H1 (cell line): ENCODE measurements around the gene ARHGEF18. TPM values are rescaled to one million over a fixed set of nuclear protein-coding genes. Genes with fewer than 3 reads are reported as not detected.
A peak's percentile ranks its signal among the peaks of the same experiment; 100 is the strongest.

Experiments used
- CTCF ChIA-PET: fragments of 300-600 bp; sonication (Branson Sonifier 250); formaldehyde crosslinking; loops from one replicate; lab custom pipeline; 2021; ENCODE audit not compliant: partially characterized antibody; lab: Charles Lee
- POLR2A ChIA-PET: fragments of 300-600 bp; sonication (Branson Sonifier 250); formaldehyde crosslinking; loops from one replicate; lab custom pipeline; 2021; ENCODE audit warnings: inconsistent platforms; ENCODE audit not compliant: partially characterized antibody; lab: Charles Lee
- DNase-seq, 2 experiments: peaks; one replicate each; pipeline versions ENCODE4 v3.0.0 to v3.0.0-alpha.2; 2010 to 2022; ENCODE audit warnings: low spot score in 2 of 2, low read depth in 1 of 2, mixed read lengths in 1 of 2
- FAIRE-seq: peaks from 2 replicates; lab custom pipeline; 2011; peaks lifted over from hg19 to GRCh38; lab: Jason Lieb, UNC
- H2AFZ ChIP-seq: 2 replicates; pipeline ENCODE4 v1.8.1; 2012; ENCODE audit warnings: low read length, inconsistent platforms
- H2AK5ac ChIP-seq: 2 replicates; pipeline ENCODE4 v1.6.1; 2013; ENCODE audit warnings: low read depth, low read length
- H2BK120ac ChIP-seq: replicated peaks from 2 replicates; pipeline ENCODE3; 2013; ENCODE audit warnings: low read depth, low read length, inconsistent platforms
- H2BK12ac ChIP-seq: 2 replicates; pipeline ENCODE4 v1.6.1; 2013; ENCODE audit warnings: low read depth, low read length
- H2BK15ac ChIP-seq: 2 replicates; pipeline ENCODE4 v1.6.1; 2013; ENCODE audit warnings: low read length
- H2BK20ac ChIP-seq: 2 replicates; pipeline ENCODE4 v1.6.1; 2013; ENCODE audit warnings: low read length
- H2BK5ac ChIP-seq: 2 replicates; pipeline ENCODE4 v1.6.1; 2013; ENCODE audit warnings: low read depth, low read length
- H3K14ac ChIP-seq: 2 replicates; pipeline ENCODE4 v1.6.1; 2013; ENCODE audit warnings: inconsistent platforms; ENCODE audit not compliant: insufficient read length
- H3K18ac ChIP-seq: 2 replicates; pipeline ENCODE4 v1.6.1; 2013; ENCODE audit warnings: low read length; ENCODE audit errors: extremely low read depth
- H3K23ac ChIP-seq: 2 replicates; pipeline ENCODE4 v1.6.1; 2013; ENCODE audit warnings: inconsistent platforms; ENCODE audit not compliant: insufficient read length
- H3K23me2 ChIP-seq: 2 replicates; pipeline ENCODE4 v1.6.1; 2013; ENCODE audit warnings: low read depth, low read length
- H3K27ac ChIP-seq: 2 replicates; pipeline ENCODE4 v1.6.1; 2011; ENCODE audit warnings: low read depth, low read length, inconsistent platforms
- H3K27me3 ChIP-seq, 4 experiments: replicated peaks in 1 of 4; 1 replicate in 1 of 4; 2 replicates in 3 of 4; pipeline versions ENCODE4 v1.6.1 to v1.8.1; 2011 to 2013; ENCODE audit warnings: low read length in 3 of 4, mild to moderate bottlenecking in 3 of 4, inconsistent platforms in 2 of 4, mixed read lengths in 2 of 4, moderate library complexity in 1 of 4; ENCODE audit not compliant: control insufficient read depth in 3 of 4, insufficient read depth in 3 of 4; ENCODE audit errors: extremely low read depth in 1 of 4
- H3K36me3 ChIP-seq, 4 experiments: 2 replicates each; pipeline versions ENCODE4 v1.6.1 to v1.8.1; 2011 to 2013; ENCODE audit warnings: mild to moderate bottlenecking in 4 of 4, low read length in 3 of 4, moderate library complexity in 2 of 4, control low read depth in 1 of 4, inconsistent platforms in 1 of 4; ENCODE audit not compliant: insufficient read depth in 4 of 4, control insufficient read depth in 2 of 4
- H3K4ac ChIP-seq: replicated peaks from 2 replicates; pipeline ENCODE3; 2013; ENCODE audit warnings: low read length, low read depth, mixed read lengths, inconsistent platforms; ENCODE audit not compliant: insufficient read length
- H3K4me1 ChIP-seq, 4 experiments: replicated peaks in 1 of 4; 1 replicate in 1 of 4; 2 replicates in 3 of 4; pipeline versions ENCODE4 v1.6.1 to v1.8.1; 2011 to 2013; ENCODE audit warnings: low read length in 3 of 4, inconsistent platforms in 2 of 4, mixed read lengths in 1 of 4; ENCODE audit not compliant: insufficient read depth in 4 of 4, control insufficient read depth in 3 of 4
- H3K4me2 ChIP-seq, 2 experiments: 2 replicates each; pipeline versions ENCODE4 v1.6.1 to v1.8.1; 2011 to 2013; ENCODE audit warnings: low read depth in 2 of 2, low read length in 2 of 2, control low read depth in 1 of 2, inconsistent platforms in 1 of 2, mild to moderate bottlenecking in 1 of 2; ENCODE audit not compliant: insufficient read depth in 1 of 2
- H3K4me3 ChIP-seq, 4 experiments: fragments of 200-600, 300-600 bp in 1 of 4; sonication (generic), shearing (Covaris generic), sonication (Bioruptor Twin) in 1 of 4; 2 replicates each; pipeline versions ENCODE4 v1.5.1 to v1.8.1; 2011 to 2016; ENCODE audit warnings: low read length in 4 of 4, low read depth in 3 of 4, control low read depth in 2 of 4, inconsistent platforms in 2 of 4, mild to moderate bottlenecking in 2 of 4, mixed read lengths in 1 of 4, moderate library complexity in 1 of 4; ENCODE audit not compliant: insufficient read depth in 2 of 4; ENCODE audit errors: extremely low read depth in 1 of 4
- H3K56ac ChIP-seq: replicated peaks from 2 replicates; pipeline ENCODE3; 2013; ENCODE audit warnings: low read depth, mild to moderate bottlenecking, mixed read lengths, low read length, inconsistent platforms; ENCODE audit not compliant: insufficient read length
- H3K79me1 ChIP-seq: 2 replicates; pipeline ENCODE4 v1.6.1; 2013; ENCODE audit warnings: low read depth, low read length, control low read depth
- H3K79me2 ChIP-seq, 2 experiments: 2 replicates each; pipeline versions ENCODE4 v1.6.1 to v1.8.1; 2012 to 2013; ENCODE audit warnings: low read length in 2 of 2, mild to moderate bottlenecking in 2 of 2, inconsistent platforms in 1 of 2; ENCODE audit not compliant: insufficient read depth in 2 of 2, control insufficient read depth in 1 of 2
- H3K9ac ChIP-seq, 4 experiments: replicated peaks in 1 of 4; 1 replicate in 1 of 4; 2 replicates in 3 of 4; pipeline versions ENCODE4 v1.6.1 to v1.8.1; 2011 to 2013; ENCODE audit warnings: low read depth in 3 of 4, low read length in 3 of 4, control low read depth in 2 of 4, mild to moderate bottlenecking in 2 of 4, moderate library complexity in 2 of 4, inconsistent platforms in 1 of 4; ENCODE audit errors: extremely low read depth in 1 of 4
- H3K9me3 ChIP-seq, 2 experiments: 2 replicates each; pipeline versions ENCODE4 v1.6.1 to v1.8.1; 2012 to 2013; ENCODE audit warnings: mild to moderate bottlenecking in 2 of 2, moderate library complexity in 2 of 2, control low read depth in 1 of 2, inconsistent platforms in 1 of 2, low read depth in 1 of 2, low read length in 1 of 2, mixed read lengths in 1 of 2; ENCODE audit not compliant: insufficient read depth in 2 of 2
- H4K20me1 ChIP-seq, 2 experiments: replicated peaks in 1 of 2; 2 replicates each; pipeline versions ENCODE3 to v1.8.1; 2011 to 2013; ENCODE audit warnings: inconsistent platforms in 2 of 2, low read length in 2 of 2, mild to moderate bottlenecking in 1 of 2; ENCODE audit not compliant: insufficient read depth in 2 of 2, control insufficient read depth in 1 of 2
- H4K5ac ChIP-seq: 2 replicates; pipeline ENCODE4 v1.6.1; 2013; ENCODE audit warnings: low read length, low read depth, mixed read lengths, inconsistent platforms; ENCODE audit not compliant: insufficient read length
- H4K8ac ChIP-seq: 2 replicates; pipeline ENCODE4 v1.8.0; 2013; ENCODE audit warnings: mild to moderate bottlenecking, moderate library complexity, low read length, inconsistent platforms; ENCODE audit not compliant: insufficient read depth; ENCODE audit errors: extremely low read depth
- H4K91ac ChIP-seq: replicated peaks from 2 replicates; pipeline ENCODE3; 2013; ENCODE audit warnings: low read length, mixed read lengths, inconsistent platforms; ENCODE audit not compliant: insufficient read length
- CHD2 ChIP-seq: IDR thresholded peaks from 2 replicates; pipeline ENCODE4 v1.6.1; 2012; ENCODE audit warnings: low read length, improper control_type of control experiment
- CTCF ChIP-seq, 3 experiments: IDR thresholded peaks; 1 replicate in 2 of 3; 2 replicates in 1 of 3; pipeline versions ENCODE4 v1.5.1 to v1.6.1; 2011; ENCODE audit warnings: low read length in 3 of 3, mild to moderate bottlenecking in 3 of 3, inconsistent platforms in 2 of 3, low read depth in 1 of 3, moderate library complexity in 1 of 3; ENCODE audit not compliant: insufficient read depth in 1 of 3; ENCODE audit errors: control extremely low read depth in 1 of 3
- KDM1A ChIP-seq: fragments of 200-600, 300-600 bp; sonication (generic); IDR thresholded peaks from 2 replicates; pipeline ENCODE4 v1.7.1; 2016; ENCODE audit warnings: mild to moderate bottlenecking, low read length, borderline replicate concordance
- MAX ChIP-seq: IDR thresholded peaks from 2 replicates; pipeline ENCODE4 v1.6.1; 2012; ENCODE audit warnings: inconsistent platforms
- RAD21 ChIP-seq, 2 experiments: IDR thresholded peaks in 1 of 2; conservative IDR thresholded peaks in 1 of 2; 2 replicates each; pipeline ENCODE4 v1.6.1; 2011; ENCODE audit warnings: low read depth in 2 of 2, low read length in 2 of 2, improper control_type of control experiment in 1 of 2, inconsistent platforms in 1 of 2, mild to moderate bottlenecking in 1 of 2, moderate library complexity in 1 of 2
- TBP ChIP-seq: IDR thresholded peaks from 2 replicates; pipeline ENCODE4 v1.6.1; 2011; ENCODE audit warnings: low read depth, low read length, improper control_type of control experiment
- TCF12 ChIP-seq: IDR thresholded peaks from 2 replicates; pipeline ENCODE4 v1.6.1; 2011; ENCODE audit warnings: low read depth, mild to moderate bottlenecking, low read length
- YY1 ChIP-seq: IDR thresholded peaks from 2 replicates; pipeline ENCODE4 v1.6.1; 2011; ENCODE audit warnings: low read depth, mild to moderate bottlenecking, low read length
- WGBS, 2 experiments: shearing (Covaris generic) in 1 of 2; methylation state at CpG; one replicate each; pipeline versions ENCODE4 v1.1.6 to v1.1.7; 2013 to 2015; ENCODE audit warnings: low lambda C conversion rate in 2 of 2, mixed read lengths in 2 of 2, inconsistent platforms in 1 of 2, low coverage in 1 of 2, missing lambda C conversion rate in 1 of 2; ENCODE audit not compliant: insufficient replicate concordance in 2 of 2, insufficient coverage in 1 of 2, insufficient read length in 1 of 2; ENCODE audit errors: extremely low coverage in 1 of 2, missing lambda C conversion rate in 1 of 2; 5-methylcytosine and 5-hydroxymethylcytosine counted together
- polyA plus RNA-seq, 7 experiments: library from polyadenylated mRNA; depleted of rRNA in 3 of 7; stranded (reverse) in 5 of 7; unstranded in 2 of 7; fragments of >200 nt in 5 of 7; fragments of 200-250 nt in 2 of 7; gene quantifications; 1 replicate in 5 of 7; 2 replicates in 1 of 7; 4 replicates in 1 of 7; pipeline versions ENCODE4 v1.2.1 to v1.2.3, GENCODE V29; 2011 to 2013; ENCODE audit warnings: missing spikeins in 2 of 7, mixed read lengths in 2 of 7
- total RNA-seq: library from RNA; stranded (reverse); fragmentation: NEBNext Ultra II Directional; extraction: Animal tissue kit (Norgen Biotek cat#: 25700); gene quantifications from 2 replicates; pipeline ENCODE4 v1.2.1, GENCODE V29; 2021

The ARHGEF18 gene
- total and polyA plus RNA-seq, 2 of the 8 experiments (the other 6 are each of a cell fraction or from before 2014, with no cell fraction given): 12.2 to 35.9 TPM

GRCh38 chr19:7340959-7341837, 7.5 kb upstream of the ARHGEF18 start:
- Histone ChIP-seq H4K8ac (no peak overlapping the region; the same call in 1 of the 2 replicates), H3K56ac (no peak overlapping the region), H3K9me3 (no peaks in the 10 kb centered on the region), H2BK15ac (no peak overlapping the region), H4K5ac (no peak overlapping the region), H3K18ac (no peak overlapping the region), H3K4me3 (no peak overlapping the region), H4K91ac (no peak overlapping the region), H2AFZ (peak overlapping the region; percentile 89), H3K36me3 (no peaks in the 10 kb centered on the region), H3K27me3 (no peaks in the 10 kb centered on the region), H3K14ac (no peak overlapping the region), H3K79me1 (no peaks in the 10 kb centered on the region), H2BK12ac (no peak overlapping the region), H4K20me1 (no peaks in the 10 kb centered on the region), H3K4me1 (no peaks in the 10 kb centered on the region), H3K4ac (no peak overlapping the region), H3K79me2 (no peaks in the 10 kb centered on the region), H2BK20ac (no peak overlapping the region), H3K9ac (no peak overlapping the region), H3K4me2 (no peak overlapping the region), H2BK5ac (no peak overlapping the region), H3K23ac (no peak overlapping the region), H3K23me2 (no peaks in the 10 kb centered on the region), H2AK5ac (no peak overlapping the region), H3K27ac (no peak overlapping the region), H2BK120ac (no peak overlapping the region)
- WGBS, 2 experiments: 59% methylated on average over 22 of the region's 22 CpGs; no CpG with 5 or more reads in 1 of the 2 experiments
- ChIA-PET POLR2A (interaction anchor here (0.6 to 1.1 kb wide), 3 partner anchors 11 to 1732 kb away, joined by 3 to 5 read pairs (median 3); no protein-coding TSS in a partner anchor), CTCF (interaction anchor here (0.6 to 3.3 kb wide), 27 partner anchors 12 to 561 kb away, joined by 3 to 35 read pairs (median 4); no protein-coding TSS in a partner anchor)
- peak; percentile 82 for FAIRE-seq
- DNase-seq: peak; percentile 66 to 100
- TF ChIP-seq KDM1A (peak; percentile 39; the same call in 1 of the 2 replicates), TBP (0 out of 2 replicates have a peak, but pooled peaks have one; percentile 15), CTCF (IDR thresholded peaks at IDR 0.05; ENCODE audit: control extremely low read depth in 1 of 3, insufficient read depth in 1 of 3, low read depth in 1 of 3, low read length in 3 of 3) (peak; percentile 73 to 97 (median 93)), YY1 (no peak), TCF12 (no peak), RAD21 (IDR thresholded peaks at IDR 0.05 in 1 of 2, conservative IDR thresholded peaks at IDR 0.05 in 1 of 2; ENCODE audit: low read depth in 2 of 2, low read length in 2 of 2) (peak; percentile 99), MAX (no peak), CHD2 (no peak)
